Right lobe of liver (tissue), 4 donors: ENCODE measurements around the gene MCHR1.

Experiments used
- POLR2A ChIP-seq: fragments of 450-650 bp; IDR thresholded peaks from one replicate; pipeline ENCODE4 v1.6.1; 2017; ENCODE audit warnings: antibody characterized with exemption, mild to moderate bottlenecking
- TF ChIP-seq, protein P1 (sequence below), 4 donors: fragments of 200-600 bp in 3 of 4; fragments of 450-650 bp in 1 of 4; IDR thresholded peaks; one replicate each; pipeline versions ENCODE4 v1.5.1 to v1.8.0; 2016 to 2022; ENCODE audit warnings: antibody characterized with exemption in 4 of 4, mild to moderate bottlenecking in 2 of 4
- donor health status: DM: no; HTN: no; CAD: no.
- donor health status: DM: no; HTN: no; CAD: no.
- donor health status: DM: no; HTN: yes; CAD: no.

DNA sequence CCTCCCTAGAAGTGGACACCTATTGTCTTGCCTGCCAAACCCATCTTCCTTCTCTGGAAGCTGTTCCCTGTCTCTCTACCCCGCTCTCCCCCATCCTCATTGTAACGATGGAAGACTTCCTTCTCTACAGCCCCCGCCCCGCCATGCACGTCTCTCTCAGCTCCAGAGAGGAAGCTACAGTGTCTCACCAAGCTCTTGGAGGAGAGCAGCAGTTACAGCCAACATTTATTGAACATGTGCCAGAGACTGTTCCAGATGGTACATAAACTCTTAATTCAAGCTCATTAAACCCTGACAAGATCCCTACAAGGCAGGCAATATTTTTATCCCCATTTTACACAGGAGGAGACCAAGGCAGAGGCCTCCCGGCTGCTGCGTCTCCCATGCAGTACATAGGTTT lies 15.1 kb downstream of the MCHR1 start:
- TF ChIP-seq POLR2A: no peak
- TF ChIP-seq, protein P1, sequence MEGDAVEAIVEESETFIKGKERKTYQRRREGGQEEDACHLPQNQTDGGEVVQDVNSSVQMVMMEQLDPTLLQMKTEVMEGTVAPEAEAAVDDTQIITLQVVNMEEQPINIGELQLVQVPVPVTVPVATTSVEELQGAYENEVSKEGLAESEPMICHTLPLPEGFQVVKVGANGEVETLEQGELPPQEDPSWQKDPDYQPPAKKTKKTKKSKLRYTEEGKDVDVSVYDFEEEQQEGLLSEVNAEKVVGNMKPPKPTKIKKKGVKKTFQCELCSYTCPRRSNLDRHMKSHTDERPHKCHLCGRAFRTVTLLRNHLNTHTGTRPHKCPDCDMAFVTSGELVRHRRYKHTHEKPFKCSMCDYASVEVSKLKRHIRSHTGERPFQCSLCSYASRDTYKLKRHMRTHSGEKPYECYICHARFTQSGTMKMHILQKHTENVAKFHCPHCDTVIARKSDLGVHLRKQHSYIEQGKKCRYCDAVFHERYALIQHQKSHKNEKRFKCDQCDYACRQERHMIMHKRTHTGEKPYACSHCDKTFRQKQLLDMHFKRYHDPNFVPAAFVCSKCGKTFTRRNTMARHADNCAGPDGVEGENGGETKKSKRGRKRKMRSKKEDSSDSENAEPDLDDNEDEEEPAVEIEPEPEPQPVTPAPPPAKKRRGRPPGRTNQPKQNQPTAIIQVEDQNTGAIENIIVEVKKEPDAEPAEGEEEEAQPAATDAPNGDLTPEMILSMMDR (IDR thresholded peaks at IDR 0.05): no peak
